ENCODE data around the gene AP2A2. TPM values are rescaled to one million over a fixed set of nuclear protein-coding genes. Genes with fewer than 3 reads are reported as not detected.

Gene AP2A2
- total and polyA plus RNA-seq, 8 donors: 15.0 to 350 (median 39.9) TPM

GRCh38 chr11:1053121-1053901, 127.6 kb downstream of the AP2A2 start:
- H3K27me3 ChIP-seq: peaks cover 0 to 96% (median 8%) of the 10 kb centered on the region in 3 donors
- no peaks in the 10 kb centered on the region for H3K9me3 ChIP-seq
- peak overlapping the region in 1 of 5 donors; percentile 38 for H3K27ac ChIP-seq
- WGBS, 5 donors: 32 to 58% (median 40%) methylated on average over 15 to 25 of the region's 25 CpGs
- H3K36me3 ChIP-seq: no peaks in the 10 kb centered on the region
- intact Hi-C loops (cut with DNase I; ENCODE audit: low total_unique reads): loop anchor here (5.0 kb wide), 1 partner anchor 206 kb away; no protein-coding TSS in a partner anchor
- H3K4me1 ChIP-seq: peaks cover 3 to 44% (median 30%) of the 10 kb centered on the region in 4 donors
- TF ChIP-seq POLR2AphosphoS5 (IDR thresholded peaks at IDR 0.05) (no peak), CTCF (IDR thresholded peaks at IDR 0.05) (no peak), POLR2A (IDR thresholded peaks at IDR 0.05) (no peak), EP300 (IDR thresholded peaks at IDR 0.05) (no peak)
- no peak overlapping the region for H3K4me3 ChIP-seq
- peak in 1 of 2 donors; percentile 53 for DNase-seq

- DNase-seq: peak; percentile 66 to 68
- H3K36me3 ChIP-seq: no peaks in the 10 kb centered on the region
- TF ChIP-seq CTCF (IDR thresholded peaks at IDR 0.05): no peak
- no peak for TF ChIP-seq POLR2AphosphoS5 (IDR thresholded peaks at IDR 0.05)
- TF ChIP-seq POLR2A (IDR thresholded peaks at IDR 0.05): no peak
- no peak for TF ChIP-seq EP300 (IDR thresholded peaks at IDR 0.05)
- WGBS, 5 donors: 27 to 39% (median 32%) methylated on average over 6 to 25 of the region's 25 CpGs
- no peak overlapping the region for H3K4me3 ChIP-seq
- intact Hi-C loops (cut with DNase I; ENCODE audit: low total_unique reads): loop anchor here (5.0 kb wide), 1 partner anchor 207 kb away; no protein-coding TSS in a partner anchor
- peaks cover 0 to 85% (median 8%) of the 10 kb centered on the region in 3 donors for H3K27me3 ChIP-seq
- H3K4me1 ChIP-seq: peaks cover 3 to 38% (median 29%) of the 10 kb centered on the region in 4 donors
- no peaks in the 10 kb centered on the region for H3K9me3 ChIP-seq
- H3K27ac ChIP-seq: peak overlapping the region in 1 of 5 donors; percentile 38
These were observed 128.8 kb downstream of the AP2A2 start for GRCh38 chr11:1054143-1055108.

GRCh38 chr11:1055109-1055703, 129.5 kb downstream of the AP2A2 start:
- WGBS, 5 donors: 90 to 95% (median 91%) methylated on average over 17 of the region's 17 CpGs
- intact Hi-C loops (cut with DNase I; ENCODE audit: low total_unique reads): no loop called here
- Histone ChIP-seq H3K36me3 (no peaks in the 10 kb centered on the region), H3K27ac (no peak overlapping the region), H3K27me3 (peaks cover 0 to 84% (median 8%) of the 10 kb centered on the region in 3 donors), H3K9me3 (no peaks in the 10 kb centered on the region), H3K4me1 (peaks cover 3 to 38% (median 26%) of the 10 kb centered on the region in 4 donors), H3K4me3 (no peak overlapping the region)
- DNase-seq: peak in 1 of 2 donors; percentile 2
- no peak for TF ChIP-seq CTCF (IDR thresholded peaks at IDR 0.05)
- no peak for TF ChIP-seq POLR2AphosphoS5 (IDR thresholded peaks at IDR 0.05)
- TF ChIP-seq POLR2A (IDR thresholded peaks at IDR 0.05): no peak
- TF ChIP-seq EP300 (IDR thresholded peaks at IDR 0.05): no peak

Data from stomach (tissue), 9 donors.